ENCODE measurements around the gene ADAMTSL5.

Gene ADAMTSL5

GRCh38 chr19:1496714-1497577, 15.9 kb downstream of the ADAMTSL5 start:
- no peak for DNase-seq (ENCODE audit: low spot score)

- no peak for DNase-seq (ENCODE audit: low spot score)
Observed at GRCh38 chr19:1495799-1496713, 16.8 kb downstream of the ADAMTSL5 start.

DNA sequence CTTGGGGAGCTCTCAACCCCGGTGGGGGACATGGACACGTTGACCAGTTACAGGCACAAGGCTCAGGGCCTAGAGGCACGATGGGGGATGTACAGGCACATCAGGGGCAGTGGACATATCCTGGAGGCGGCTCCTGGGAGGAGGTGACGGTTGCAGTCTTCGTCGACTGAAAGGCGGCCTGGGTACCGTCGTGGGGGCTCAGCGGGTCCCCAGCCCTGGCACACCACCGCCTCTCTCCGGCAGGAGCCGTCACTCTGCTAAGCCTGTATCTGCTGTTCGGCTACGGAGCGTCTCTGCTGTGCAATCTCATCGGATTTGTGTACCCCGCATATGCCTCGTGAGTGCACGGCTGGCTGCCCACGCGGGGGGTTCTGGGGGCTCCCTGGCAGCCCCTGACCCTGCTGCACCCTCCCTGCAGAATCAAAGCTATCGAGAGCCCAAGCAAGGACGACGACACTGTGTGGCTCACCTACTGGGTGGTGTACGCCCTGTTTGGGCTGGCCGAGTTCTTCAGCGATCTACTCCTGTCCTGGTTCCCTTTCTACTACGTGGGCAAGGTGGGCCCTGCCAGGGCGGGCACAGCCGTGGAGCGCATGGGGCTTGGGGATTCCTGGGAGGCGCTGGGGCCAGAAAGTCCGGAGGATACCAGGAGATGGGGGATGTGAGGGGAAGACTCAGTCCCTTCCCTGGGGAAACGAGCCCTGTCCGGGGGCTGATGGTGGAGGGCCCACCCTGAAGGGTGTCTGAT, 17.6 kb downstream of the ADAMTSL5 start:
- no peak for DNase-seq (ENCODE audit: low spot score)

GRCh38 chr19:1494115-1494815, 18.6 kb downstream of the ADAMTSL5 start:
- no peak for DNase-seq (ENCODE audit: low spot score)

DNA sequence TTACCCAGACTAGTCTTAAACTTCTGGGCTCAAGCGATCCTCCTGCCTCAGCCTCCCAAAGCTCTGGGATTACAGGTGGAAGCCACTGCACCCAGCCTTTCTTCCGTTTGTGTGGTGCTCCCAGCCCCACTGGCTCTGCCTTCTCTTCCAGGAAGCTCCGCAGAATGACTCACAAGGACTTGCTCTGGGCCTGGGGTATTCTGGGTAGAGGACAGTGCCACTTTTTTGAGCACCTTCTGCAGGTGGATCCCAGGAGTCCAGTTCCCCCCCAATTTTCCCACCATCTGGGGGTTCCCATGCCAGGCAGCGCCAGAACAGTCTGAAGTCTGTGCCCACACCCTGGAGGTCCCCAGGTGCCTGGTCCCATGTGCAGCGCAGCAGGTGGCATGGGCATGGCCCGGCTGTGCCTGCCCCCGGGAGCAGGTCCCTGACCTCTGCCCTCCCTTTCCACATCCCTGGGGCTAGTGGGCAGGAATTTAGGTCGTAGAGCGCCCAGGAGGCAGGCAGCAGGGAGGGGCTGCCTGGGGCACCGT, 20.3 kb downstream of the ADAMTSL5 start:
- DNase-seq (ENCODE audit: low spot score) = no peak

GRCh38 chr19:1491849-1492170, 21.0 kb downstream of the ADAMTSL5 start:
- no peak for DNase-seq (ENCODE audit: low spot score)

- no peak for DNase-seq (ENCODE audit: low spot score)
Observed at GRCh38 chr19:1491114-1491848, 21.5 kb downstream of the ADAMTSL5 start, which contains the start of gene REEP6. Gene REEP6 (plus strand): TSS chr19:1491181. CDS start chr19:1491270, 89 bp downstream.

- peak; percentile 100 for DNase-seq (ENCODE audit: low spot score)
Observed at GRCh38 chr19:1490311-1491113, 22.3 kb downstream of the ADAMTSL5 start, which contains the start of gene PCSK4. Gene PCSK4 (minus strand): TSS chr19:1490350. CDS start chr19:1490346, 4 bp downstream.

- DNase-seq (ENCODE audit: low spot score) = no peak
Observed at GRCh38 chr19:1489463-1490310, 23.1 kb downstream of the ADAMTSL5 start.

DNA sequence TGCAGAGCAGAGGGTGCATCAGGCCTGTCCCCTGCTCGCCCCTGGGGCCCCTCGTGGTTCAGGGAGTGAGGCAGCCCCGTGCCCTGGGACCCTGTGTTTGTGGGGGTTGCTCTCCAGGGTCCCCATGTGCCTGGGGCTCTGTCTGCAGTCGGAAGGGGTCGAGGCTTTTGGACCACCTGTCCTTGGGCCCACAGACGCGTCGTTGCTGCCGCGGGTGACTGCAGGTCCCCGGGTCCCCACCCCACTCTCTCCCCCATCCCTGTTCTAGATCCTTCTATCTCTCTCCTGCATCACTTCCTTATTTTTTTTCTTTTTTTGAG, 24.6 kb downstream of the ADAMTSL5 start:
- no peak for DNase-seq (ENCODE audit: low spot score)

GRCh38 chr19:1487576-1488281, 25.1 kb downstream of the ADAMTSL5 start:
- DNase-seq (ENCODE audit: low spot score) = no peak

- no peak for DNase-seq (ENCODE audit: low spot score)
Observed at GRCh38 chr19:1486720-1487575, 25.9 kb downstream of the ADAMTSL5 start.

- DNase-seq (ENCODE audit: low spot score) = no peak
Observed at GRCh38 chr19:1483979-1484428, 28.8 kb downstream of the ADAMTSL5 start.

DNA sequence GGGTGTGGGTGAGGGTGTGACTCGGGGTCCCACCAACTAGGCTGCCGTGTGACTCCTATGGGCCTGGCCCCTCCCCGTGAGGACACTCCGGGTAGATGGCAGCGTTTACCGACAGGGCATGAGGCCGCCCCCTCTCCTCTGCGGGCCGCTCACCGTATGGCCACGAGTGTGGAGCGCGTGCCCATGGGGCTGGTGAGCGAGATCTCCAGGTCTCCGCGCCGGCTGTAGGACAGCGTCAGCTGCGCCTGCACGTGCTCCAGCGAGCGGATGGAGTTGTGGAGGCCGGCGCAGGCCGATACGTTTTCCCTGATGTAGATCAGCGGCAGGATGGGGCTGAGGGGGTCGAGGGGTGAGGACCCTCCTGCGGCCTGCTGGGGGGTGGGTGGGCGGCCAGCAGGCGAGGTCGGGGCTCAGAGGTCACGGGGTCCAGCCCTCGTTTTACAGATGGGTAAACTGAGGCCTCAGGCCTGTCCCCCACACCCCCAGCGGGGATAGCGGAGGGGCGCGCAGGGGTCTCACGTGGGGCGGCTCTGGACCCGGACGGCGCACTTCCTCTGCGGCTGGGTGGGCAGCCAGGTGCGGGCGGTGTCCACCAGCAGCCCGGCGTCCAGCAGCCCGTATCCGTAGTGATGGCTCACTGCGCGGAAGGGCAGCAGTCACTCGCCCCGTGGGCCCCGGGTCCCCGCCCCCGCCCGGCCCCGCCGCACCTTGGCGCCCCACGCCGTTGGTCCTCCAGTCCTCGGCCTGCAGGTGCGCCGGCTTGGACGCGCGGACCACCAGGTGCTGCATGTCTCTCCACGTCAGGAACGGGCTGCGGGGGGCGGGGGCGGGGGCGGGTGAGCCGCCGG, 29.5 kb downstream of the ADAMTSL5 start:
- DNase-seq (ENCODE audit: low spot score) = no peak

DNA sequence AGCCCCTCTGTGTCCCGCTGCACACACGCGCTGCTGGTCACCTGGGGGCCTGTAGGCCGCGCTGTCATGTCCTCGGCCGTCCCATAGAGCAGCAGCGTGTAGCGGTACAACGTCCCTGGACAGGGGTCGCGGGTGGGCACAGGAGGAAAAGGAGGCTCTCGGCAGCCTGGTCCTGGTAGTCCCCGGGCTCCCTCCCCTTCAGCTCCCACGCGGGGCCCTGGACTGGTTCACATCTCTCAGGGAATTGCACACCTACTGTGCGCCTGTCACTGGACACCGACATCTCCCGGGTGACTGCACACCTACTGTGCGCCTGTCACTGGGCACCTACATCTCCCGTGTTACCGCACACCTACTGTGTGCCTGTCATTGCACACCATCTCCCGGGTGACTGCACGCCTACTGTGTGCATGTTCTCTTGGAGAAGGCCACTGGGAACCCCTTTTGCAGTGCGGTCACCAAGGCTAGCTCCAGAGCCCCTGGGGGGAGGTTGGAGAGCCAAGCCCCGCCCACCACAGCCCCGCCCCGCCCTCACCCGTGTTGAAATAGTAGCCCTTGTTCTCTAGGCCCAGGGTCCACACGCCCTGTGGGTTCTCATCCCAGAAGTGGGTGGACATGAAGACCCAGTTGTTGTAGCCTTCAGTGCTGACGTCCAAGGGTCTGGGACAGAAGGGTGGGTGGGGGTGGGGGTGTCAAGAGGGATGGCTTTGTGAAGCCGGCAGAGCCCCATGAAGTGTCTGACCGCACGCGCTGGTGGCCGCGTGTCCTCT, 30.3 kb downstream of the ADAMTSL5 start:
- DNase-seq (ENCODE audit: low spot score) = no peak
